HG02943 (cell line): Measurements from ENCODE around the gene FLAD1.

Source experiments
- ATAC-seq: cut with Tn5 transposase; IDR thresholded peaks from one replicate; pipeline ENCODE4 v1.9.1; 2021; ENCODE audit warnings: mild to moderate bottlenecking, low read depth, moderate library complexity; ENCODE audit not compliant: unreplicated experiment

The FLAD1 gene

DNA sequence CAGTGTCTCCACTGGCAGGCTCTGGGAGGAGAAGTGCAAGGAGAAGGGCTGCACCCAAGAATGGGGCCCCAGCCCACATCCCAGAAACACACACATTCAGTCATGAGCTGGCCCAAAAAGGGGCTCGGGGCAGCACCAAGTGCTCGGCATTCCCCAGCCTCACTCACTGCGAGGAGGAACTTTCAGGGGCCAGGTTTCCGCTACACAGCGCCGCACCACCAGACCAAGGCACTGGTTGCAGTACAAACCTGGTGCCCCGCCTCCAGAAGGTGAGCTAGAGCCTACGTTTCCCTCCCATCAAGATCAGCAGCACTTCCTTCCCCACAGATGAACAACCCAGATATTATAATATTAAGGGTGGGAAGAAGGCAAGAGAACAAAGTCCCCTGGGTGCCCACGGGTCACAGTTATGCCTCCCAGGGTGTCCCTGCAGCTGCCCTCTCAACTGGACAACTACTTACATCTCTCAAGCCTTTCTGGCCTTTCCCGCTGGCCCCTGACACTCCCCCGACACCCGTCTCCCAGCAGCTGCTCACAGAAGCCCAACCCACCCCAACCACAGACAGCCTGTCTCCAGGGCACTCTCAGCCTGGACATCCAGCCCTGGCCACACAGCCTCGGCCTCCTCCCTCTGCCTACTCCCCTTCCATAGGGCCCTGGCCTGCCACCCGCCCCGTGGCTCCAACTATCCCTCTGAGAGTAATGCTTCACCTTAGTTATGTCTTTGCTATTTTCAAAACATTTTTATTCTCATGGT lies 31.1 kb upstream of the FLAD1 start:
- ATAC-seq: no peak

DNA sequence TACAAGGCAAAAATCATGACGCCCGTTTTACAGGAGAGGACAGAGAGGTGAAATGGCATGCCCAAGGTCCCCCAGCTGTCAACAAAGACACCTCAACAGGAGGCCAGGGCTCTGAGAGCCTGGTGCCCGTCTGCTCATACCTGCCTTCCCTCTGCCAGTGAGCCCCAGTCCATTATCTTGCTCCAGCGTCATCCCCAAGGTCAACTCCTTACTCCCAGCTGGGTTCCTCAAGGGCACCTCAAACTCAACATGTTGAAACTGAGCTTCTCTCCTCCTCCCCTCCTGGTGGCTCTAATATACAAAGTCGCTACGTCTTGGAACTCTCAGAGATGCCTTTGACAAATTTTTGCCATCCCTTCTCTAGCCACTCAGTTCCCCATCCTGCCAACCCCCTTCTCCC lies 30.5 kb upstream of the FLAD1 start:
- ATAC-seq: no peak

DNA sequence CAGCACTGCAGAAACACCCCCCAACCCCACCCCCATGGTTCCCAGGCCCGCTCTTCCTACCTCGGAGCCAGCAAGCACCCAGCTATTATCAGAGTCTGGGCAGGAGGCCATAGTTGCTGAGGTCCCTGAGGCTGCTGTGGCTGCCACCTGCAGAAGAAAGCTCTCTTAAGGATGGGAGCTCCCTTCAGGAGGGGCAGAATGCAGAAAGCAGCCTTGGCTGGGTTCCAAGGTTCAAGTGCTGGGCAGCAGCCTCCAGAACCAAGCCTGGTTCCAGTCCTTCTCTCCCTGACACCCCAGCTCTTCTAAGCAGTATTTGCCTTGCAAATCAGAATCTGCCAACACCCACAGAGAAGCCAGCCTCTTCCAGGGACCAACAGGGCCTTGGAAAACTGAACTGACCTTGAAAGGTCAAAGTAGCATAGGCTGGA lies 29.5 kb upstream of the FLAD1 start:
- ATAC-seq: no peak

DNA sequence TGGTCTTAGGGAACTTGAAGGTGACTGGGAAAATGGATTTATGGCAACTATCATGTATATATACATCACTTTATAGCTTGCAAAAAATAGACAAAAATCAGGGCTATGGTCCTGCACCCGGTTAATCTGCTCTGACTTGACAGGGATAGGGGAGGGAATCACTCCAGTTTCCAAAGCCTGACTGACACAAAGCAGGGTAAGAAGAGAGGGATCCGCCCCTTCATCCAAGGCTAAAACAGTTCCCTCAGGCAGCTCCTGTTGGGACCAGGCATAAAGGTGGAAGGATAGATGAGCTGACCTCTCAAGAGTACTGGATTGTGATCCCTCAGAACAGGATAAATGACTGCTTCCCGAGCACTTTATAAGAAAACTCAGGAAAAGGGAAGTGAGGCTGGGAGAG lies 28.6 kb upstream of the FLAD1 start:
- ATAC-seq: no peak

DNA sequence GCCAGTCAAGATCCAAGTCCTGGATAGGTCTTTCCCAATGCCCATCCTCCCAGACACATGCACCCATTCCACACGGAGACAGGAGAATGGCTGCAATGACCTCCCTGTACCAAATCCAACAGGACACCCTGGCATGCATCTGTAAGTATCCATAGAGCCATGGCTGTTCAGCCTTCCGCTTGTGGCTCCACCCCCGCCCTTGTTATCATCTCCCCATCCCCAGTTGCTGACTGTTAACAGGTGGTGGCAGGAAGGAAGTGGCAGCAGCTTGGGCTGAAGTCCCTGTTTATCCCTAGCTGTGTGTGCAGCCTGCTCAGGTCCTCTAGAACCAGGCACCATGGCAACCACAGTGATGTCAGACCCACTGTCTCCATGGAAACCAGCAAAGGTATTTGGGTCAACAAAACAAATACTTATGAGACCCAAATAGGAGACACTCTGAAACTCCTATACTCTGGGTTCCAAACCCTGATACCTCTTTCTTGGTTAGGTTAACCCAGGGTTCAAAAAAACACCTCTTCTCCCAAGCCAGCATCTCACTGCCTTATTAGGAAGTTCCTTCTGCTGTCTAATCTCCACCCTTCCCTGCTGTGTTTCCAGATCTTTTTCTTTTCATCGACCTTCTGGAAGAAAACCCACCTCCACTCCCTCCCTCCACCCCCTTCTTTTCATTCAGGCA lies 28.0 kb upstream of the FLAD1 start:
- ATAC-seq: no peak

DNA sequence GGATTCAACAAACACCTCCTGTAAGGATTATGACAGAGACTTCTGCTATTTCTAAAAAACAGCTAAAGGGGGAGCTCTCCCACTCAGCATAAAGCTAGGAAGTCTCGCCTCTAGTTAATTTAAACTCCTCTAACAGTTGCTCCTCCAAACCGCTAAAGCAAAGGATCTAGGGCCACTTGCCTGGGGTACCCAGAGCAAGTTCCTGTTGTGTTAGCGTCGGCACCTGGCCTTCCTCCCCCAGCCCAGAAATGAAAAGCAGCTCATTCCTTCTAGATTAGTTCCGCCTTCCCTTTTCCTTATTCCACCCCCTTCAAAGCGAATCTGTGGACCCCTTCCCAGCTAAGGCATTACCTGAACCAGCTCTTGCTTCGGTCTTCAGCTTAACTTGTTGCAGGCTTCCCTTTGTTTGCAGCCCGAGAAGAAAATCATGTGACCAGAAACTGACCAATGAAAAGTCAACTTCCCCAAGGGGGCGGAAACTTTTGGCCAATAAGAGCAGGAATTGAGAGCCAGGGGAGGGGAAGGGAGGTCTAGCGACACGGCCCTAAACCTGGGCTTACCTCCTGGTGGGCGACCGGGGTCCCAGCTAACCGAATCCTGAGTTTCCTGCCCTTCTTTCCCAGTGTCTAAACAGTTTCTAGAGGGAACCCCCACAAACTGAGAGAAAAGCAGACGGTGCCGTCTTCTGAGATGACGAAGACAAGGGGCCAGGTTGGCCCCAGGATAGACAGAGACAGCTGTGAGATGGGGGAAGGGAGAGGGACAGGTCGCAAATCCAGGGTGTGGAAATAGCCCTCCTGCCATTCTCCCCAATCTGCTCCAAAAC lies 27.2 kb upstream of the FLAD1 start, which contains the start of gene PBXIP1:
Gene PBXIP1 (minus strand): TSS at position 382 of the 826 bp plus-strand sequence. CDS start 2,378 bp downstream, outside the sequence.
- no peak for ATAC-seq

DNA sequence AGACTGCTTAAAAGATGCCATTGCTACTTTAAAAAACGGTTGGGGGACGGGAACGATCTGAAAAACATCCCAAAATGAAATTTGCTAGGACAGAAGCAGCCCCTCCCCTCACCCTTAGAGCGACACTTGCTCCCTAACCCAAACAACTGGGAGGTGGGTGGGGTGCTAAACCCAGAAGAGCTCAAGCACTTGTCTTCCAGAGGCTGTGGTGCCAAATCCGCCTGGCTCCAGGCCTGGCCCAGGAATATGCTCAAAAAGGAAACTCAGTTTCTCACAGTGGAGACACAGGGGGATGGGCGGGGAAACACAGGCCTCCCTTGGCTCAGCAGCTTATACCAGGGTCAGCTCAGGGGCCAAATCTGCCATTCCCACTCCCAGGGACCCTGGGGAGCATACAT lies 26.6 kb upstream of the FLAD1 start:
- ATAC-seq: no peak

DNA sequence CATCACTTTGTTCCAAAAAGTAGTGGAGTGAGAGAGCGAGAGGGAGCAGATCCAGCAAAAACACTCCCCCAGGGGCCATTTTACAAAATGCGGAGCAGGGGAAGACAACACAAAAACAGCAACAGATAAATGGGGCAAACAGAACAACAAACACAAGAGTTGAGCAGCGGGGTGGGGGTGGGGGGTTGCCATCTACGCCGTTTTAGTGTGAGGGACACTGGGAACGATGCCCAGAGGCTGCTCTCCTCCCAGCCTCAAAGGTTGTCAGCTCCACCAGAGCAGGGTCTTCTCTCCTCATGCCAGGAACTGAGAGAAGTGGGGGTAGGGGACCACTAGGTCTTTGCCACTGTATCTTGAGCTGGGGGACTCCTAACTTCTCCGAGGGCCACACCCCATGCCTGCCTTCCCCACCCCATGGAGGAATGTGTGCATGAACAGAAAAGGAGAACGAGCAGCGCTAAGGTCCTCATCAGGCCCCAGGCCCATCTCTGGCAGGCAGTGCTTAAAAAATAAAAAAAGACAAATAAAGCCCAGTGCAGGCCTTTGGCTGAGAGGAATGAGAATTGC lies 26.0 kb upstream of the FLAD1 start:
- no peak for ATAC-seq

DNA sequence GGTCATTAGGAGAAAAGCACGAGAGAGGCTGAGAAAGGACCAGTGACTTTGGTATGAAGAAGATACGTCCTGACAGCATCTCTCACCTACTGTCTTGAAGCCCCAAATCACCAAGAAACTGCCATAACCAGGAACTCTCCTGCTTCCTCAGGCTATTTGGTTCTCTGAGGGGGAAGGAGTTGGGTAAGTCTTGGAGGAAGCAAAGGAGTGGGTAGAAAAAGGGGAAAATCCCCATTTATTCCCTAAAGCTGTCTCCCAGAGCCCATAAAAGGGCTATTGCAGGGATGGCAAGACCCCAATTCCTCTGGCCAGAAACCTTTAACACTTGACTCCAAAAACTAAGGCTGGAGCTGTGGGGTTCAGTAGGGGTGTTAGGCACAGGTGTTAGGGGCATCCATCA lies 25.1 kb upstream of the FLAD1 start:
- ATAC-seq: no peak

DNA sequence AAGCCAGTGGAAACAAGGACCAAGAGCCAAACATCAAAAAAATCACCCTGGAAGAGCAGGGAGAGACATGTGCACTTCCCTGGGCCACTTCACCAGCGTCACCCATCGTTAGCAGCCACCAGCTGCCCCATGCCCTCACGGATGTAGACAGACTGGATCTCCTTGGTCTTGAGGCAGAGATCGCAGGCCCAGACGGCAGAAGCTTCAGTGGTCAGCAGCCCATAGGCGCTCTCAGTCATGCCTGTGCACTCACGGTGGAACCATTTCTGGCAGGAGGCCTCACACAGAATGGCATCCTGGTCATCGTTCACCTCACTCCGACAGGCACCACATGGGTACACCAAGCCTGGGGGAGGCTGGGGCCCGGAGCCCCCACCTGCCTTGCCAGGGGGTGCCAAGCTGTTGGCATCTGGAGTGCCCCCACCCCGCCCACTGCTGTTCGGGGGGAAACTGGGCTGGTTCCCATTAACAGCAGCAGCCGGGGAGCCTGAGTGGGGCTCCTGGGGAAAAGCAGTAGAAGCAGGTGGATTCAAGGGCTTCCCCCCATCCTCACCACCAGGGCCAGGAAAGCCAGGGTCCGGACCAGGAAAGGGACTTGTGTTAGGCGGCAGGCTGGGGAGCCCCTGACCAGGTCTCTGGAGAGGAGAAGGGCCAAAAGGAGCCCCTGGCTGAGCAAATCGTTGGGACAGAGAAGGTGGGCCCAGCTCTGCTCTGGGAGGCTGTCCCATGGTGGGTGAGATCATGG lies 24.3 kb upstream of the FLAD1 start:
- ATAC-seq: no peak

DNA sequence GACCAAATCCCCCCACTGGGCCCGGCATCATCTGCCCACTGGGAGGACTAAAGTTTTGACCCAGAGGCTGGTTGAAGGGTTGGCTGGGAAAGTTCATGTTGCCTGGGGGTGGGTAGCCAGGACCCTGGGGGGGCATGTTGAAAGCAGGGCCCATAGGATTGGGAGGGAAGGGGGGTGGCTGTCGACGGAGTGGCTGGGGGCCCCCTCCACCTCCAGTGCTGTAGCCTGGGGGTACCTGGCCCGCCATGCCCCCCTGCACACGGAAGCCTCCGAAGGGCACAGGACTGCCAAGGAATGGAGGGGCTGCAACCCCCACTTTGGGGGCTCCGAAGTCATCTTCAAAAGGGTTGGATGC lies 23.7 kb upstream of the FLAD1 start:
- ATAC-seq: no peak

DNA sequence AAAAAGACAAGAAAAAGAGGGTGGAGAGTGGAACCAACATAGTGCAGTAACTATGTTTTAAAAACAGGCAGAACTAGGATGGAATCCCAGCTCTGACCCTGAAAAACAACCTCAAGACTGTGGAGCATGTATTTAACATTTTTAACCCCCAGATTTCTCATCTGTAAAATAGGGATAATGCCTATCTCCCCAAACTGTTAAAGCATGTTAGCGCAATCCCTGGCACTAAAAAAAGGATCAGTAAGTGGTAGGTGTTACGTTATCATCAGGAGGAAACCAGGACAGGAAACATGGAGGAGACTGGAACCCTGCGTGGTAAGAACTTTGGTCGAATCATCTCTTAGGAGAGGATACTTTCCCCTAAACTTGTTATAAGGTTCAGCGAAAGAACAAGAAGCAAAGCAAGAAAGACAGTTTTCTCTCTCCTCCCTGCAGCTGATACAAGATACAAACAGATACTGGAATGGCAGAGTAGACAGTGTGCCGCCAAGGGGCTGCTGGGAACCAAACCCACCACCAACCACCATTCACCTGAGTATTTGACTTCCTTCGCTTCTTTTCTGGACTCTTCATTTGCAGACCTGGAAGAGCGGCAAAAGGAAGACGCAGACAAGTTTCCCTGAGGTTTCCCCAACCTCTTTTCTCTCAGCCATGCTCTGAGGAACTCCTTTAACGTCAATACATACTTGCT lies 22.6 kb upstream of the FLAD1 start:
- ATAC-seq: no peak

DNA sequence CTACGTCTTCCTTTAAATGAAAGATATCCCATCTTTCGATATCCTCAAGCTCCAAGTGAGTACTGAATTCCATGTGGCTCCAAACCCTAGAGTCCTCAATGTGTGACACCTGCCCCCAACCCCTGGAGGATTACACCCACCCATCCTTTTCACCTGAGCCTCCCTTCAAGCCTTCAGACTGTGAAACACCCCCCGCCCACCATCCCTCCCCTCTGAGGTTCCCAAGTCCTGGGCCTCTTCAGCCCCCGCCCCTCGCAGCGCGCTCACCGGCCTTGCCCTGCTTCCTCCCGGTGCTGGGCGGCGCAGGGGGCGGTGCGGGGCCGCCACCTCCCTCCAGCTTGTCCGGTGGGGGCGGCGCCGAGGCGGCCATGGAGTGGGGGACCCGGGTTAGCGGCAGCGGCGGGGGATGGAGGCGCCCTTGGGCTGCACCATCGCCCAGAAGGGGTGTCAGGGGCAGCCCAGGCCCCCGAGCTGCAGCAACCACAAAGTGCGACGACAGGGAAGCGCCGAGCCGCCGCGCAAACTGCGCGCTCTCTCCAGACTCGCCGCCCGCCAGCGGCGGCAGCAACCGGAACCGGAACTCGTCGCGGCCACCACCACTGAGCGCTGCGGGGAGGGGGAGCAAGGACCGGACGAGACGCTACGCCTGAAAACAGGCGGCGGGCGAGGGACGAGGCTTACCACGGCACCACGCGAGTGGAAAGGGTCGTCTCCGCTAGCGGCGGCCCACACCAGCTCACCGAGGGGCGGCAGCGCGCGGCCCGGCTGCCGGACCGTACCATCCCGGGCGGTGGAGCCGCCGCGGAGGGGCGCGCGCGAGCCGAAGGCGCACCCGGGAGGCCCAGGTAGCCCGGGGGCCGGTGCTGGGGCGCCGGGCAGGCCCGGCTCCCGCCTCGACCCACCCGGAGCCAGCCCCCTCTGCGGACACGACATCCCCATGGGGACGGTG lies 21.7 kb upstream of the FLAD1 start, which contains the start of gene PYGO2:
Gene PYGO2 (minus strand): TSS at position 576 of the 949 bp plus-strand sequence. CDS start 206 bp downstream, at position 370.
- peak; percentile 55 for ATAC-seq

DNA sequence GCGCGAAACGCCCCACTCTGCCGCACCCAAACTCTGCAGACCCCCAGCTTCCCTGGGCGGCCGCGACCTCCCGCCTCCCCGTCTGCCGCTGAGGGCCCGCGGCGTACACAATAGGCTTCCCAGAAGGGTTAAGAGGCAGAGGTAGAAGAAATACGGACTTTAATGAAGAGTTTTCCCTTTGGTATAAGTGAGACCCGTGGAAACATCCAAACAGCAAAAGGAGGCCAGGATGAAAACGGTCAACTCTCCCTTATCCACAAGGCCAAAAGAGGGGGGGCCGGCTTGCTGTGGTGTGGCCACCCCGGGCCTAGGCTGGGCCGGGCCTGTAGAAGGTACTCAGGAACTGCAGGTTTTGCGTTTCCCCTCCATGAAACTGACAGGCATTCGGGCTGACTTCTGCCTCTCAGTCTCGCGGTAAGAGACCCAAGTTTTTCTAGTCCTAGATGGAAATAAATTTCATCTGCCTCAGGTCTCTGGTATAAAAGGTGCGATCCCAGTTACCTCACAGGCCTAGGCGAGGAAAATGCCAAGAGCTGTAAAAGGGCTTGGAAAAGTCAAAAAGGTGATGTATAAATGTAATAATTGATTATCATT lies 20.9 kb upstream of the FLAD1 start:
- ATAC-seq: peak; percentile 23

DNA sequence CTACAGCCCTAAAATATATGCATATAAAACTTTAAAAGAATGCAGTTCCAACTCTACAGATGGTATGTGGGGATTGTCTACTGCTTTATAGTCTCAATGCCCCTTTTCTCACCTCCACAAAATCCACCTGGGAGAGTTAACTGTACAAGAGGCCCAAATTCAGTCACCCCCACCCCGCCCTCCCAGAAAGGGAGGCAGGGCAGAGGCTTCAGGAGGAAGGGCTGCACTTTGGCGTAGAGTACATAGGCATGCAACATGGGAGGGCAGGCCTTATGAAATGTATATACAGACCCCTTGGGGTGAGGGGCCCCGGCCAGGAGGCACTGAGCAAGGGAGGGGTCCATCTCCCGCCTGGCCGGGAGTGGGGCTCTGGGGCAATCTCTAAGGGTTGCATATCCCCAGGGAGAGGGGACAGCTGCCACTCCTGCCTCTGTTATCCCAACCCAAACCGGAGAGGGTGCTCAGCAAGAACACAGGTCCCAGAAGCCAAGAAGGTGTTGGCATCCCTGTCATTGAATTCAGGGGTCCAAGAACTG lies 20.3 kb upstream of the FLAD1 start:
- ATAC-seq: no peak

DNA sequence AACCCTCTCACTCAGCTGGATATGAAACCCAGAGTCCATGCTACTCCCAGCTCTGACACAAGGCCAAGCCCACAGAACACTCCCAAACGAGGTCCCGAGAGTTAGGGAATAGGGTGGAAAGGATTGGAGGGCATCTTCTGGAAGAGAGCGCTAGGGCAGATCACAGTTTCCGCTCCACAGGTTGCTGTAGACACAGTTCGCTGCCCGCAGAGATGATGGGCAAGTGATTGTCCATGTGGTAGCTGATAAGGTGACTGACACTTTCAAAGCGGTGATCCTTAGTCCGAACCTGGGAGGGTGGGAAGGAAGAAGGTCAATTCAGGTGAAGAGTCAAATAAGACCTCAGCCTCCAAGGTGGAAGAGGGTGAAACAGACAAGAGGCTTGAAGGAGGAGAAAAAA lies 19.5 kb upstream of the FLAD1 start:
- no peak for ATAC-seq

DNA sequence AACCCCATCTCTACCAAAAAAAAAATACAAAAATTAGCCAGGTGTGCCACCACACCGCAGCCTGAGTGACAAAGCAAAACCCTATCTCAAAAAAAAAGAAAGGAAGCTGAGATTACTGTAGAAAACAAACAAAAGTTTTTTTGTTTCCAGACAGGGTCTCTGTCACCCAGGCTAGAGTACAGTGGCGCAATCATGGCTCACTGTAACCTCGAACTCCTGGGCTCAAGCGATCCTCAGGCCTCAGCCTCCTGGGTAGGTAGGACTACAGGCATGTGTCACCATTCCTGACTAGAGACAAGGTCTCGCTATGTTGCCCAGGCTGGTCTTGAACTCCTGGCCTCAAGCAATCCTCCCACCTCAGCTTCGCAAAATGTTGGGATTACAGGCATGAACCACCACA lies 18.8 kb upstream of the FLAD1 start:
- ATAC-seq: no peak

DNA sequence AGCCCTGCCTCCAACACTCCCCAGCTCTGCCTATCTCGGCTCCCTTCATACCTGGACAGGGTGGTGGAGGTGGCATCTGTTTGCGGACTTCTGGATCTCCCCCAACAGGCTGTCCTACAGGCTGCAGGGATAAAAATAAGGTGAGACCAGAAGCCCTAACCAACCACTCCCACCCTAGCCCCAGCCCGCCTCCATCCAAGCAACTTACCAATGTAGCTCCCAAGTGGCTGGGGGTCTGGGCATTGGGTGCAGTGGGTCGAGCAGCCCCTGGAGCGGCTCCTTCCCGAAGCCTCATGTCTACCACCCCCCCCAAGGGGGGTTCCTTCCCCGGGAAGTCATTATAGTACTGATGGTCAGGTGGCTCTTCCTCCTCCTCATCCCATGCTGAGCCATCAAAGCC lies 17.0 kb upstream of the FLAD1 start:
- ATAC-seq: no peak
